Esophagus squamous epithelium (tissue), 4 donors: Measurements from ENCODE around the gene TMEM240.

ENCODE experiments used
- POLR2A ChIP-seq, 4 donors: fragments of 450-650 bp; IDR thresholded peaks; one replicate each; pipeline ENCODE4 v1.6.1; 2017; ENCODE audit warnings: antibody characterized with exemption in 4 of 4, mild to moderate bottlenecking in 4 of 4, moderate library complexity in 3 of 4
- TF ChIP-seq, protein P1 (sequence below), 6 experiments: fragments of 450-650 bp in 4 of 6; fragments of 200-600 bp in 2 of 6; sonication (generic) in 2 of 6; IDR thresholded peaks; one replicate each; pipeline ENCODE4 v1.5.1; 2016 to 2019; ENCODE audit warnings: antibody characterized with exemption in 6 of 6, mild to moderate bottlenecking in 4 of 6, moderate library complexity in 4 of 6

DNA sequence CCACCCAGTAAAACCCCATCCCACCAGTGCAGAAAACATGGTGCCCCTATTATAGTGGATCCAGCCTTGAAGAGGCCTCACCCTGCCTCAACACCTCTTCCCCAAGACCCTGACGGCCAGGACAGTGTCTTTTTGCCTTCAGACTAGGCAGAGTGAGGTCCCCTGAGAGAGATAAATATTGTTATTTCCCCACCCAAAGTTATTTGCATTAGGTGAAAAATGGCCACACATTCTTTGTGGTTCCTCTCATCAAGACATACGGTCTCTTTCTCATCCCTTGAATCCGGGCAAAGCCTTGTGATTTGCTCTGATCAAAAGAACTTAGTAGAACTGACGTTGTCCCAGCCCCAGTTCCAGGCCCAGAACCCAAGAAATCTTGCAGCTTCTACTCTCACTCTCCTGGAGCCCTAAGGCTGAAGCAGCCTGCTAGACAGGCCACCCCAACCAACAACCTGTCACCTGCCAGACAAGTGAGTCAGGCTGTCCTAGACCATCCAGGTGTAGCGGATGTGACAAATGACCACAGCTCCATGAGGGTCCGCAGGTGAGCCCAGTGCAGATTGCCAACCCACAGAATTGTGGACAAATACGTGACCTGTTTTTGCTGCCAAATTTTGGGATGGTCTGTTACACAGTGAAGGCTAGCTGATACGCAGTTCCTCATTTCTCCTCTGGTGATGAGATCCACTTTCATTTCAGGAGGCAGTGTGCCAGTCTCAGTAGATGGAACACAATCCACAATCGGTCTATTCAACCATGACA is 42.3 kb upstream of the TMEM240 start:
- TF ChIP-seq, protein P1, sequence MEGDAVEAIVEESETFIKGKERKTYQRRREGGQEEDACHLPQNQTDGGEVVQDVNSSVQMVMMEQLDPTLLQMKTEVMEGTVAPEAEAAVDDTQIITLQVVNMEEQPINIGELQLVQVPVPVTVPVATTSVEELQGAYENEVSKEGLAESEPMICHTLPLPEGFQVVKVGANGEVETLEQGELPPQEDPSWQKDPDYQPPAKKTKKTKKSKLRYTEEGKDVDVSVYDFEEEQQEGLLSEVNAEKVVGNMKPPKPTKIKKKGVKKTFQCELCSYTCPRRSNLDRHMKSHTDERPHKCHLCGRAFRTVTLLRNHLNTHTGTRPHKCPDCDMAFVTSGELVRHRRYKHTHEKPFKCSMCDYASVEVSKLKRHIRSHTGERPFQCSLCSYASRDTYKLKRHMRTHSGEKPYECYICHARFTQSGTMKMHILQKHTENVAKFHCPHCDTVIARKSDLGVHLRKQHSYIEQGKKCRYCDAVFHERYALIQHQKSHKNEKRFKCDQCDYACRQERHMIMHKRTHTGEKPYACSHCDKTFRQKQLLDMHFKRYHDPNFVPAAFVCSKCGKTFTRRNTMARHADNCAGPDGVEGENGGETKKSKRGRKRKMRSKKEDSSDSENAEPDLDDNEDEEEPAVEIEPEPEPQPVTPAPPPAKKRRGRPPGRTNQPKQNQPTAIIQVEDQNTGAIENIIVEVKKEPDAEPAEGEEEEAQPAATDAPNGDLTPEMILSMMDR (IDR thresholded peaks at IDR 0.05) = no peak
- no peak for TF ChIP-seq POLR2A (IDR thresholded peaks at IDR 0.05)
